GM12874 (cell line): ENCODE measurements around the gene PBX3.

Experiments
- TF ChIP-seq, protein P1 (sequence below): IDR thresholded peaks from 2 replicates; pipeline ENCODE4 v1.5.1; 2011; ENCODE audit warnings: low read depth, mild to moderate bottlenecking, control low read depth, low read length, moderate library complexity; ENCODE audit not compliant: insufficient read depth

Gene PBX3

DNA sequence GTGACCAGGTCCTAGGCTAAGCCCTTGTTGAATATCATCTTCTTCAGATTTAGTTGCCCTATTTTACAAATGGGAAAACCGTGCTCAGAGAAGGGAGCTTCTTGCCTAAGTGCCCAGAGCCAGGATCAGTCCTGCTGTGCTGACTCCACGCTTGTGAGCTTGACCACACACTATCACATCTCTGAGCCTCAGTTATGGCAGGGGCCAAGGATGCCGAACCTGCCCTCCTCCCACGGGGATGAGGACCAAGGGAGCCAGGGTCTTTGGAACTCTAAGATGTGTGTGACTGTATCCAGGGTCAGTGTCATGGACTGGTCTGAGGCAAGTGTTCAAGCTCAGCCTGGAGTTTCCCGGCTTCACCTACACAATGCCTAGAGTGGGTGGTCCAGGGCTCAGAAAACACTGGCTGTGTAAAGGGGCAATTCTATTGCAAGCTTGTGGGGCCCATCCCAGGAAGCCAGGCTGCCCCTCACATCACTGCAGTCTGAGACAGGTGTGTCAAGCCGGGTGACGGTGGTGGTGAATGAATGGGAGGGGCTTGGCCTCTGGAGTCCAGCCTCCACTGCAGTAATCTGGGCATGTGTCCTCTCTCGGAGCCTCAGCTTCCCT is 235.7 kb downstream of the PBX3 start:
- TF ChIP-seq, protein P1, sequence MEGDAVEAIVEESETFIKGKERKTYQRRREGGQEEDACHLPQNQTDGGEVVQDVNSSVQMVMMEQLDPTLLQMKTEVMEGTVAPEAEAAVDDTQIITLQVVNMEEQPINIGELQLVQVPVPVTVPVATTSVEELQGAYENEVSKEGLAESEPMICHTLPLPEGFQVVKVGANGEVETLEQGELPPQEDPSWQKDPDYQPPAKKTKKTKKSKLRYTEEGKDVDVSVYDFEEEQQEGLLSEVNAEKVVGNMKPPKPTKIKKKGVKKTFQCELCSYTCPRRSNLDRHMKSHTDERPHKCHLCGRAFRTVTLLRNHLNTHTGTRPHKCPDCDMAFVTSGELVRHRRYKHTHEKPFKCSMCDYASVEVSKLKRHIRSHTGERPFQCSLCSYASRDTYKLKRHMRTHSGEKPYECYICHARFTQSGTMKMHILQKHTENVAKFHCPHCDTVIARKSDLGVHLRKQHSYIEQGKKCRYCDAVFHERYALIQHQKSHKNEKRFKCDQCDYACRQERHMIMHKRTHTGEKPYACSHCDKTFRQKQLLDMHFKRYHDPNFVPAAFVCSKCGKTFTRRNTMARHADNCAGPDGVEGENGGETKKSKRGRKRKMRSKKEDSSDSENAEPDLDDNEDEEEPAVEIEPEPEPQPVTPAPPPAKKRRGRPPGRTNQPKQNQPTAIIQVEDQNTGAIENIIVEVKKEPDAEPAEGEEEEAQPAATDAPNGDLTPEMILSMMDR, result no peak

DNA sequence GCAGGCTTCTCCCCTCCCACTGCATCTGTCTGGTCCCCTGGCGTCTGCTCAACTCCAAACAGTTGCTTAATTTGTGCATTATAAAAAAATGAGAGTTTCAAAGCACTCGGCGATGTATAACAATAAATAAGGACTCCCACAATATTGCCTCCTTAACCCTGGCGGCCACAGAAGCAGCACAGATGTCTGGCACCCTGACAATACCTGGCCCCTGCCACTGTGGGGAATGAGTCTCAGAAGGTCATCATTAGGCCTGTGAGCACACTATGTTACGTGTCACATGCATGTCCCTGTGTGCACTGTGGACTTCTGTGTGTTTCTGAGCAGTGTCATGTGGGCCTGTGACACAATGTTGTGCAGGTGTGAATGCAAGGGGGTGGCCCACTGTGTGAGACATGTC is 236.5 kb downstream of the PBX3 start:
- TF ChIP-seq, protein P1, result no peak

DNA sequence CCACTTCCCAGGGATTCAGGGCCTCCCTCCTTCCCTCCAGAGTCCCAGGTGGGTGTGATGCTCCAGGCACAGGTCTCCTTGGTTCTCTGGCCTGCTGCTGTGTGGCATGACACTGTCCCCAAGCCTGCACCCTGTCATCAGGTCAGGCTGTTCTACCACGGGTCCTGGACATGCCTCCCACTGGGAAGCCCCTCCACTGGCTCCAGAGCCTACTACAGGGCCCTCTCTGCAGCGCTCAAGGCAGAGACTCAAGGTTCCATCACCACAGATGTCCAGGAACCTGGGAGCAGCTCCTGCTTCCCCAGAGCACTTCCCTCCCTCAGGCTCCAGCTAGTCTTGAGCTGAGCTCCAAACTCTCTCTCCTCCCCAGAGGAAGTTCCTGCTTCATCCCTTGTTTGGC is 237.3 kb downstream of the PBX3 start:
- TF ChIP-seq, protein P1, result no peak

DNA sequence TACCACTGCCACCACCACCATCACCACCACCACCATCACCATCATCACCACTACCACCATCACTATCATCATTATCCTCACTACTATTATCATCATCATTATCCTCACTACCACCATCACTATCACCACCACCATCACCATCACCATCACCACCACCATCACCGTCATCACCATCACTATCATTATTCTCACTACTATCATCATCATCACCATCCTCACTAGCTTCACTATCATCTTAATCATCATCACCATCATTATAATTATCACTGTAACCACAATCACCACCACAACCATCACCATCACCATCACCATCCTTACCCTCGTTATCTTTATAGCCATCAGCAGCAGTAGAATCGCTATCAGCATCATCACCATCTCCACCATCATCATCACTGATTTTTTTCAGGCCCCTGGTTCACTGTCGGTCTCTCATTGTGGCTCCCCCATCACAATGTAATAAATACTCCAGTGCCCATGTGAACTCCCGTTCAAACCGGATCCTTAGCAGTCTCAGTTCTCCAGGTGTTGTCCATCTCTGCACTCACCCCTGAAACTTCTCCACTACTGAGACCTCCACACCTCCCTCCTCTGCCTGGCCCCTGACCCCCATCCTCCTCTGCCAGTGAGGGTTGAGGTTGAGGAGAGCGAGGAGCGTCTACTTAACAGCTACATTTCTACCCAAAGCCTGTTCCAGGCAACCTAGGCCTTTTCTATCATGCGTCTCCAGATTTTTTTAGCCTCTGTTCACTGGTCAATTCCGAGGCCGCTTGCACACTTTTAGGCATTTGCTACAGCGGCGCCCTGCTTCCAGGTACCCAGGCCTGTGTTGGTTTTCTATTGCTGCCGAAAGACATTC is 238.2 kb downstream of the PBX3 start:
- TF ChIP-seq, protein P1, result no peak

DNA sequence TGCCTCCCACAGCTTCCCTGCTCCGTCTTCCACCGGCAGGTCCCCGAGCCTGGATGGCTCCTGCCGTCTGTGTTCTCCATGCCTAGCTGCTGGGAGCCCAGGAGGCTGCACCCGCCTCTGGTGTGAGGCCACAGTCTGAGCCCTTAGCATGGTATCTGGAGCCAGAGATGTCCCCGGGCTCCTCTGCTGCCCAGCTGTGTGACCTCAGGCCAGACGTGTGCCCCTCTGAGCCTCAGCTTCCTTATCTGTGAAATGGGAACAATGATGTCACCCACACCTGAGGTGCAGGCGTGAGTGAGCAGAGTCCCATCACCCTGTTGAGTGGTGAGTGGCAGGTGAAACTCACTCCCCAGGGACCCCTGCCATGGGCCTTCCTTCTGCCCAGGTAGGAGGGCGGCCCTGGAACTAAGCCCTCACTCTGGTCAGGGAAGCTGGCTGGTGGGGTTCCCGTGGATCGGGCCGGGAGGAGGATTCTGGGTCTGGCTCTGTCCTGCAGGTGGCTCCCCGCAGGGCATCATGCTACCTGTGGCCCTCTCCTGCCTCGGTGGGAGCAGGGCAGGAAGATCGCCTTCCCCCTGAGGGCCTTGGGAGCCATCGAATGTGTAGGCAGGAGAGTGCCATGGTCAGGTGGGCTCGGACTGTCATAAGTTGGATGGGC is 239.0 kb downstream of the PBX3 start:
- TF ChIP-seq, protein P1, result no peak

DNA sequence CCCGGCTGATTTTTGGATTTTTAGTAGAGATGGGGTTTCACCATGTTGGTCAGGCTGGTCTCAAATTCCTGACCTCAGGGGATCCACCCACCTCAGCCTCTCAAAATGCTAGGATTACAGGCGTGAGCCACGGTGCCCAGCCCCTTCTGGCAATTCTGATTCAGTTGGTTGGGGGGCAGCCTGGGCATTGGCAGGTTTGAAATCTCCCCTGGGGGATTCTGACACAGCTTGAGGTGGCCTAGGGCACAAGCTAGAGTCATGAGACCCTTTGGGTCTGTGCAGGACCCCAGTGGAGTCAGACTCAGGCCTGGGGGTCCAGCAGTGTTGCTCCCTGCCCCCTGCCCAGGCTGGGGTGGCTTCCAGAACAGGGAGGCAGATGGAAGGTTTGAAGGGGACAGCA is 239.8 kb downstream of the PBX3 start:
- TF ChIP-seq, protein P1, result no peak

DNA sequence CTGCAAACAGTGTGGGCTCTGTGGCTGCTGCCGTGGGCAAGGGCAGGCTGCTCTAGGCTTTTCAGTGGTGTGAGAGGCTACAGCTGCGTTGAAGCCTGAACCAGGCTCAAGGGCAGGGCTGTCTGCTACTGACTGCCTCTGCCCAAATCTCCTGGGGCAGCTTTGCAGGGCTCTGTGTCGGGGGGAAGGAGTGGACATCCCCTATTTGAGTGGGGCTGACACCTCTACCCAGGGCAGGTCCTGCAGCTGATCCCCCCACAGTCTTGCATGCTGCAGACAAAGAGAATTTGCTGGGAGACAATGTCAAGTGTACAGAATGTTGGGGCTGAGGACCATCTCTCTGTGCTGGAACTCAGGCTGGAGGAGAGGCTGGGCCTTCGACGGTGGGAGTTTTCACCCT is 240.2 kb downstream of the PBX3 start:
- TF ChIP-seq, protein P1, result no peak
